Smooth muscle cell (in vitro differentiated cells): ENCODE measurements around the gene AUP1. TPM values are rescaled to one million over a fixed set of nuclear protein-coding genes. Genes with fewer than 3 reads are reported as not detected.

Experiments used
- DNase-seq: peaks from one replicate; lab custom pipeline; 2025; ENCODE audit not compliant: unreplicated experiment; lab: John Stamatoyannopoulos, UW
- H2AFZ ChIP-seq: fragments of 200-600 bp; sonication (generic); 2 replicates; pipeline ENCODE4 v1.6.0; 2016; ENCODE audit warnings: antibody characterized with exemption, low read depth, mild to moderate bottlenecking
- H3F3A ChIP-seq: fragments of 200-600 bp; sonication (generic); 2 replicates; pipeline ENCODE4 v1.6.0; 2017; ENCODE audit warnings: antibody characterized with exemption, low read depth
- H3K27ac ChIP-seq: fragments of 200-600 bp; sonication (generic); 2 replicates; pipeline ENCODE4 v1.5.1; 2016; ENCODE audit warnings: low read depth, mild to moderate bottlenecking
- H3K27me3 ChIP-seq: fragments of 200-600 bp; sonication (generic); 2 replicates; pipeline ENCODE4 v1.6.1; 2016; ENCODE audit warnings: low read depth, mild to moderate bottlenecking
- H3K36me3 ChIP-seq: fragments of 200-600 bp; sonication (generic); 2 replicates; pipeline ENCODE4 v1.5.1; 2016; ENCODE audit warnings: low read depth
- H3K4me1 ChIP-seq: fragments of 200-600 bp; sonication (generic); 2 replicates; pipeline ENCODE4 v1.5.1; 2016; ENCODE audit warnings: low read depth
- H3K4me2 ChIP-seq: fragments of 200-600 bp; sonication (generic); 2 replicates; pipeline ENCODE4 v1.6.0; 2016; ENCODE audit warnings: mild to moderate bottlenecking
- H3K4me3 ChIP-seq: fragments of 200-600 bp; sonication (generic); 2 replicates; pipeline ENCODE4 v1.5.1; 2016; ENCODE audit warnings: mild to moderate bottlenecking
- H3K79me2 ChIP-seq: fragments of 200-600 bp; sonication (generic); 2 replicates; pipeline ENCODE4 v1.6.0; 2016; ENCODE audit warnings: low read depth, mild to moderate bottlenecking
- H3K9ac ChIP-seq: fragments of 200-600 bp; sonication (generic); 2 replicates; pipeline ENCODE4 v1.6.0; 2016; ENCODE audit warnings: low read depth
- H3K9me3 ChIP-seq: fragments of 200-600 bp; sonication (generic); replicated peaks from 2 replicates; pipeline ENCODE4 v1.5.1; 2016; ENCODE audit warnings: low read depth
- H4K20me1 ChIP-seq: fragments of 200-600 bp; sonication (generic); 2 replicates; pipeline ENCODE4 v1.6.0; 2016; ENCODE audit warnings: low read depth
- WGBS: methylation state at CpG from one replicate; pipeline ENCODE4 v1.1.7; 2016; ENCODE audit warnings: low lambda C conversion rate; 5-methylcytosine and 5-hydroxymethylcytosine counted together
- polyA plus RNA-seq: library from polyadenylated mRNA; unstranded; fragments of >200 nt; fragmentation: Nextera tagmentation; extraction: Ambion mirVana; gene quantifications from 2 replicates; pipeline ENCODE4 v1.2.1, GENCODE V29; 2016
- total RNA-seq: library from RNA; depleted of rRNA; stranded (reverse); fragments of >200 nt; gene quantifications from 2 replicates; pipeline ENCODE4 v1.2.3, GENCODE V29; 2014
- TF ChIP-seq, protein P1 (sequence below): fragments of 200-600 bp; sonication (generic); IDR thresholded peaks from 2 replicates; pipeline ENCODE4 v1.5.1; 2017; ENCODE audit warnings: borderline replicate concordance, mild to moderate bottlenecking, antibody characterized with exemption; ENCODE audit not compliant: insufficient read depth, poor library complexity, severe bottlenecking

AUP1 gene
- total and polyA plus RNA-seq, 2 experiments from 2014 or later: 104 to 138 TPM

DNA sequence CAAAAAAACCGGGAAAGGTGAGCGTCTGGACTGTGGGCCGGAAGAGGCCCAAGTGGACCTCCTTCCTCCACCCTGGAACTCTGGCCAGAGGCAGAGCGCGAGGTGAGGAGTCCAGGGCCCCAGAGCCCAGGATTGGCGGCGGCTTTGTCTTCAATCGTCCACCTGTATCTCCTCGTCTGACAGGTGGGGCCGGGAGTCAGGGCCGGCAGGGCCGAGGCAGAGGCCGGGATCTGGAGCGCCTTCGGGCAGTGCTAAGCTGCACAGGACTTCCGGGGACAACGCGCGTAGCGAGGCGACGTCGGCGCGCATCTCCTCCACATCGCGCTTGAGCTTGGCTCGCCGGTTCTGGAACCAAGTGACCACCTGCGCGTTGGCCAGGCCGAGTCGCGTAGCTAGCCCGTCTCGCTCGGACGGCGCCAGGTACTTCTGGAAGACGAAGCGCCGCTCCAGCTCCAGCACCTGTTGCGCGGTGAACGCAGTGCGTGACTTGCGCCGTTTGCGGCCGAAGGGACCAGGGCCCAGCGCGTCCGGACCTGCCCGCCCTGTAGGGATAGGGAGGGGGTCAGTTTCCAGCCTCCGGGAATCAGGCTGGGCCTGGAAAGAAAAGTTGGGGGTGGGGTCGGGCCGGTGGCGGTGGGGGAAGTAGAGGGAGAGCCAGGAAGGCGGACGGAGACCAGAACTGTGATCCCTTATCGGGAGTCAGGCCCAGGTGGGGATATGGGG lies 31.6 kb downstream of the AUP1 start:
- Histone ChIP-seq H3K4me2 (peak overlapping the region; percentile 88), H3K27me3 (peaks cover 49% of the 10 kb centered on the region), H3K9me3 (no peaks in the 10 kb centered on the region), H3K4me1 (peaks cover 27% of the 10 kb centered on the region), H3K79me2 (no peaks in the 10 kb centered on the region), H3K36me3 (no peaks in the 10 kb centered on the region), H3F3A (peaks cover 5% of the 10 kb centered on the region), H3K4me3 (peak overlapping the region; percentile 46), H2AFZ (no peak overlapping the region), H3K9ac (no peak overlapping the region), H3K27ac (no peak overlapping the region), H4K20me1 (no peaks in the 10 kb centered on the region)
- WGBS: 2% methylated on average over 61 of the region's 61 CpGs
- DNase-seq: no peak
- TF ChIP-seq, protein P1, sequence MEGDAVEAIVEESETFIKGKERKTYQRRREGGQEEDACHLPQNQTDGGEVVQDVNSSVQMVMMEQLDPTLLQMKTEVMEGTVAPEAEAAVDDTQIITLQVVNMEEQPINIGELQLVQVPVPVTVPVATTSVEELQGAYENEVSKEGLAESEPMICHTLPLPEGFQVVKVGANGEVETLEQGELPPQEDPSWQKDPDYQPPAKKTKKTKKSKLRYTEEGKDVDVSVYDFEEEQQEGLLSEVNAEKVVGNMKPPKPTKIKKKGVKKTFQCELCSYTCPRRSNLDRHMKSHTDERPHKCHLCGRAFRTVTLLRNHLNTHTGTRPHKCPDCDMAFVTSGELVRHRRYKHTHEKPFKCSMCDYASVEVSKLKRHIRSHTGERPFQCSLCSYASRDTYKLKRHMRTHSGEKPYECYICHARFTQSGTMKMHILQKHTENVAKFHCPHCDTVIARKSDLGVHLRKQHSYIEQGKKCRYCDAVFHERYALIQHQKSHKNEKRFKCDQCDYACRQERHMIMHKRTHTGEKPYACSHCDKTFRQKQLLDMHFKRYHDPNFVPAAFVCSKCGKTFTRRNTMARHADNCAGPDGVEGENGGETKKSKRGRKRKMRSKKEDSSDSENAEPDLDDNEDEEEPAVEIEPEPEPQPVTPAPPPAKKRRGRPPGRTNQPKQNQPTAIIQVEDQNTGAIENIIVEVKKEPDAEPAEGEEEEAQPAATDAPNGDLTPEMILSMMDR: no peak

GRCh38 chr2:74496997-74497776 lies 32.3 kb downstream of the AUP1 start:
- Histone ChIP-seq H2AFZ (no peak overlapping the region), H3K4me3 (peak overlapping the region; percentile 46), H3K27ac (no peak overlapping the region), H4K20me1 (no peaks in the 10 kb centered on the region), H3K9me3 (no peaks in the 10 kb centered on the region), H3K36me3 (no peaks in the 10 kb centered on the region), H3K27me3 (peaks cover 49% of the 10 kb centered on the region), H3K79me2 (no peaks in the 10 kb centered on the region), H3K4me2 (peak overlapping the region; percentile 88), H3F3A (peaks cover 5% of the 10 kb centered on the region), H3K9ac (no peak overlapping the region), H3K4me1 (peaks cover 25% of the 10 kb centered on the region)
- TF ChIP-seq, protein P1: no peak
- no peak for DNase-seq
- WGBS: 66% methylated on average over 19 of the region's 19 CpGs

DNA sequence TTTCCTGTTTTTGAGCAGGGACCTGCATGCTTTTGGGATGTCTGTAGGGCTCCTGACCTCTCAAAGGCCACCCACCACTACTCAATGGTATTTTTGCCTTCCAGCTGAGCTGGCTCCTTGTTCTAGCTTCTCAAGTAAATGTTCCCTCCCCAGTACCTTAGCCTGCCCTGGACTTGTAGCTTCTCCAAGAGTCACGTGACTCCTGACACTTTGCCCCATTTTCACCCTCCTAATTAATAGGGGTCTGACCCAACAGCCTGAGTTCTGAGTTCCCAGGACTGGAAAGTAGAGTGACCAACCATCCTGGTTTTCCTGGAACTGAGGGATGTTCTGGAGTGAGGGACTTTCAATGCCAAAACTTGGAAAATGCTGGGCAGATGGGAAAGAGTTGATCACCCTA lies 34.1 kb downstream of the AUP1 start:
- TF ChIP-seq, protein P1: no peak
- no peak overlapping the region for H3K4me3 ChIP-seq
- H2AFZ ChIP-seq: no peak overlapping the region
- no peak overlapping the region for H3K9ac ChIP-seq
- no peaks in the 10 kb centered on the region for H3K9me3 ChIP-seq
- WGBS: 96% methylated on average over 1 of the region's 1 CpG
- H3K27me3 ChIP-seq: peaks cover 37% of the 10 kb centered on the region
- peaks cover 20% of the 10 kb centered on the region for H3K4me1 ChIP-seq
- DNase-seq: no peak
- H3F3A ChIP-seq: peaks cover 5% of the 10 kb centered on the region
- no peaks in the 10 kb centered on the region for H4K20me1 ChIP-seq
- no peak overlapping the region for H3K27ac ChIP-seq
- no peaks in the 10 kb centered on the region for H3K79me2 ChIP-seq
- H3K4me2 ChIP-seq: no peak overlapping the region
- no peaks in the 10 kb centered on the region for H3K36me3 ChIP-seq
